HuH-7.5 (cell line): ENCODE data around the gene DAZAP1.

Experiments
- DNase-seq: peaks from one replicate; pipeline ENCODE4 v3.0.0; 2011; ENCODE audit warnings: low spot score

The DAZAP1 gene

DNA sequence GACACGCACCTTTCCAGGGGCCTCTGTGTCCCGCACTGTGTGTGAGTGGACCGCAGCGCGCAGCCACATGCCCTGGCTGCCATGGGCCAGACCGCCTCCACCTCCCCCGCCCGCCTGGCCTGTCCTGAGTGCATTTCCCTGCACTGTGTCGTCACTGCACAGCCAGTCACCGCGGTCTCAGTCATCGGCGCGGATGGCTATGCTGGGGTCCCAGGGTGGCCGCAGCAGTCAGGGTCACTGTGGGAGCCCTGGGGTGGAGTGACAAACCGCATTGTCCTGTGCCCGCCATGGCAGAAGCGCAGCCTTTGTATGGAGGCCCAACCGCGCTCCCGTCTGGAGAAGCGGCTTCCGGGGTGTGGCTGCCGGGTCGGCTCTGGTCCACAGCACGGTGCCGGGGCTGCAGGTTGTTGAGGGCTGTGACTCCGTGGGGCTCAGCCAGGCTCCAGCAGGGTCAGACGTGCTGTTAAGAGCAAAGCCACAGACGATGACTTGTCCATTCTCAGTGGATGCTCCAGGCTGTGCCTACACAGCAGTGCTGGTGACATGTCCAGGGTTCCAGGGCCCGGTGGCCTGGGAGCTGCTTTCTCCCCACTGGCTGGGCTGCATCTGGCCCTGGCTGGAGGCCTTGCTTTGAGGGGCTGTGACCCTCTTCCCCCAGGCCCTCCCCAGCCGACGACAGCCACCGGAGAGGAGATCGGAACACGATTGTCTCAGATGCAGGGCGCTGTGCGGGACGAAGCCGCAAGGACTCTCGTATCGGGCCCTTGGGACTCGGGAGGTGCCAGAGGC, 30.0 kb upstream of the DAZAP1 start:
- DNase-seq = no peak

DNA sequence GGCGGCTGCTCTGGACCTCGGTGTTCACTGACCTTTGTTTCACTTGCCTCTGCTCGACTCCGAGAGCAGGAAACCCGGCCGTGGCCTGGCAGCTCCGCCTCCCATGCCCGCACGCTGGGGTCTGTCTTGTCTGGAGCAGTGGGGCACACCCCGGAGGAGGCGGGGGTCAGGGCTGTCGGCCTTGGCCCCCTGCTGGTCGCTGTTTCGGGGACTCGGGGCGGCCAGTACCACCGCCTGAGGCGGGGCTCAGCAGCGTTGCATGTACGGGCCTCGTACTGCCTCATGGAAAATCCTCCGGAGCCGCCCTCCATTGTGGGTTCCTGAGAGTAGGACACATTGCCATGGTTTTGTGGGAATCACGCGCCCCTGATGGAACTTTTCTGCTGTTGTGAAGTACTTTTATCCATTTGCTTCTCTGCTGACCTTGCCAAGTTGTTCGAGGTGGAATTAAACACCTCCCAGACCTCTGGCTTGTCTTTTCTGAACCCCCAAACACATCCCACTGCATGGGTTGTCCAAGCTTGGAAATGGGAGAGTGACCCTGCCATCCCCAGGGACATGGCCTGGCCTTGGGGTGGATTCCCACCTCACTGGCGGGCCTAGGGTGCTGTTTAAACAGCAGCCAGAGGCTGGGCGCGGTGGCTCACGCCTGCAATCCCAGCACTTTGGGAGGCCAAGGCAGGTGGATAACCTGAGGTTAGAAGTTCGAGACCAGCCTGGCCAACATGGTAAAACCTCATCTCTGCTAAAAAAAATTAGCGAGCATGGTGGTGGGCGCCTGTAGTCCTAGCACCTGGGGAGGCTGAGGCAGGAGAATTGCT, 29.2 kb upstream of the DAZAP1 start:
- no peak for DNase-seq

GRCh38 chr19:1379126-1379905, 28.1 kb upstream of the DAZAP1 start:
- DNase-seq = no peak

- no peak for DNase-seq
These were observed 27.4 kb upstream of the DAZAP1 start for GRCh38 chr19:1379961-1380489.

DNA sequence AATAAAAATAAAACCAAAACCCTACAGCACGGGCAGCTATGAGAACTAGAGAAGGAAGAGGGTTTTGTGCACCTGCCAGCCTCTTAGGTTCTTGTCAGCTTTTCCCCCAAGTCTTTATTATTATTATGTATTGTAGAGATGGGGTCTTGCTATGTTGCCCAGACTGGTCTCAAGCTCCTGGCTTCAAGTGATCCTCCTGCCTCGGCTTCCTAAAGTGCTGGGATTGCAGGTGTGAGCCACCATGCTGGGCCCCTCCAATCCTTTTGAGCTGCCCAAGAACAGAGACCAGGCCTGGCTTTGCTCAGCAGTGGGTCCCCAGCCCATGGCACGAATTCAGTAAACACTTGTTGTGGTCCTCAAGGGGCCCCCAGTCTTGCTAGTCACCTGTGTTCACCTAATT, 25.1 kb upstream of the DAZAP1 start:
- DNase-seq = no peak

DNA sequence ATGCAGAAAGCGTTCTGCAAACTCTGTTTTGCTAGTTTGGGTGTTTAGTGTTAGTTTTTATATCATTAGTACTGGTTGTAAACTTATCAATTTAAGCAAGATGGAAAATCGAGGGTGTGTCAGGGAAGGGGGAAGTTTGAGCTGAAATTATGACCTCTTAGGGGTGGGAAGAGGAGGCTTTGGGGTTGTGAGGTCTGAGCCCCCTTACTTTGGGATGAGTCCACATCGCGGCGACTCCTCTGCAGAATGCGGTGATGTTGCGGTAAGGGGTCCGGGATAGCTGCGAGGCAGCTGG, 24.4 kb upstream of the DAZAP1 start:
- DNase-seq = peak; percentile 82

DNA sequence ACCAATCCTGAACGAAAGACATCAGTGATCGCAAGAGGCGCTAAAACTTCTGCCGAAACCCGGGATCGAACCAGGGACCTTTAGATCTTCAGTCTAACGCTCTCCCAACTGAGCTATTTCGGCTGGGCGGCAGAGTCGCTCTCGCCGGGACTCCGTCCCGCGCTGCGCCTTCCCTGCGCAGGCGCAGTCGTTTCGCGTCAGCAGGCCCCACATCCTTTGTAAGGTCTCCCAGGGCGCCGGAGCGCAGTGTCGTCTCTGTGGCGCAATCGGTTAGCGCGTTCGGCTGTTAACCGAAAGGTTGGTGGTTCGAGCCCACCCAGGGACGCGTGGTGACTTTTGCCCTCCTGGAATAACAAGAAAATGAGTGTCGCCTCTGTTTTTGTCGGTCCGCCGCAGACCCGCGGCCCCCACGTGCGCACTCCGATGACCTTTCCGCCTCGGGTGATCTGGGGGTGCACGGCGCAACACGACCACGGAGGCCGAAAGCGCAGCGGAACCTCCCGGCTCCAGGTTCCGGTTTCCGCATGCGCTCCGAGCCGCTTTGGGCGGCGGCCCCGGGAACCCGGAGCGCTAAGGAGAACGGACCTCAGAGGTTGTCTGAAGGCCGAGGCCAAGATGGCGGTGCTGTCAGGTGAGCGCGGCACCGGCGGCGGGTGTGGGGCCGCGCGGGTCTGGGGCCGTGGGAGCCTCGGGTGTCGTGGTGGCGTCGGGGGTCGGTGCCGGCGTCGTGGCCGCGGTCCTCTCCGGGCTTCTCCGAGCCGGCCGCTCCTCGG, 23.9 kb upstream of the DAZAP1 start, which contains the start of gene NDUFS7:
TSS of gene NDUFS7 (plus strand) at position 596 of the 773 bp plus-strand sequence. CDS start at position 616, 20 bp downstream.
- DNase-seq = peak; percentile 78

DNA sequence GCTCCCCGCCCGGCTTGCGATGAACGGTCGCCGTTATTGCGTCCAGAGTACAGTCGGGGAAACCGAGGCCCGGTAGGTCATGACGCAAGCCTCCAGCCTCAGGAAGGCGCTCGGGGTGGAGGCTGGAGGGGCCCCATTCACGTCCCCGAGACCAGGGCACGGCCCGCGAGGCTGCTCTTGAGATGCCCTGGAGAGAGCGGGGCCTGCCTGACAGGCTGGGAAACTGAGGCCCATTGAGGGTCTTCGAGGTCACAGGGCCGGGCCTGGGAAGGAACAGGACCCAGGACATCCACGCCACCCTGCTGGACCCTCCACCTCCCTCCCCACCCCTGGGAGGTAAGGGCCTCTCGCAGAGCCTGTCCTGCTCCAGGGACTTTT, 23.3 kb upstream of the DAZAP1 start:
- no peak for DNase-seq

- no peak for DNase-seq
These were observed 22.8 kb upstream of the DAZAP1 start for GRCh38 chr19:1384478-1385110.

- no peak for DNase-seq
These were observed 21.6 kb upstream of the DAZAP1 start for GRCh38 chr19:1385816-1386215.

GRCh38 chr19:1386945-1387683, 20.3 kb upstream of the DAZAP1 start:
- DNase-seq = no peak

- no peak for DNase-seq
These were observed 19.4 kb upstream of the DAZAP1 start for GRCh38 chr19:1387684-1388636.

DNA sequence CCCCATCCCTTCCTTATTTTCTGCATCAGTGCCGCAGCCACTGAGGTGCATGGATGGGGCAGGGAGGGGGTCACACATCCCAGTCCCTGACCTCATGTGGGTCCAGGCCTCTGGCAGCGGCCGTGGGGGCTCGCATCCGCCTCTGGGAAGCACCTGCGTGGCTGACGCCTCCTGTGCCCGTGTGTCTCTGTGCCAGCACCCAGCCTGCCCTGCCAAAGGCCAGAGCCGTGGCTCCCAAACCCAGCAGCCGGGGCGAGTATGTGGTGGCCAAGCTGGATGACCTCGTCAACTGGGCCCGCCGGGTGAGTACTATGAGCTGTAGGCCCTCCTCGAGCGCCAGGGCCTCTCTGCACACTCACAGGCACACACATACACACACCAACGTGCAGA, 18.8 kb upstream of the DAZAP1 start:
- no peak for DNase-seq

DNA sequence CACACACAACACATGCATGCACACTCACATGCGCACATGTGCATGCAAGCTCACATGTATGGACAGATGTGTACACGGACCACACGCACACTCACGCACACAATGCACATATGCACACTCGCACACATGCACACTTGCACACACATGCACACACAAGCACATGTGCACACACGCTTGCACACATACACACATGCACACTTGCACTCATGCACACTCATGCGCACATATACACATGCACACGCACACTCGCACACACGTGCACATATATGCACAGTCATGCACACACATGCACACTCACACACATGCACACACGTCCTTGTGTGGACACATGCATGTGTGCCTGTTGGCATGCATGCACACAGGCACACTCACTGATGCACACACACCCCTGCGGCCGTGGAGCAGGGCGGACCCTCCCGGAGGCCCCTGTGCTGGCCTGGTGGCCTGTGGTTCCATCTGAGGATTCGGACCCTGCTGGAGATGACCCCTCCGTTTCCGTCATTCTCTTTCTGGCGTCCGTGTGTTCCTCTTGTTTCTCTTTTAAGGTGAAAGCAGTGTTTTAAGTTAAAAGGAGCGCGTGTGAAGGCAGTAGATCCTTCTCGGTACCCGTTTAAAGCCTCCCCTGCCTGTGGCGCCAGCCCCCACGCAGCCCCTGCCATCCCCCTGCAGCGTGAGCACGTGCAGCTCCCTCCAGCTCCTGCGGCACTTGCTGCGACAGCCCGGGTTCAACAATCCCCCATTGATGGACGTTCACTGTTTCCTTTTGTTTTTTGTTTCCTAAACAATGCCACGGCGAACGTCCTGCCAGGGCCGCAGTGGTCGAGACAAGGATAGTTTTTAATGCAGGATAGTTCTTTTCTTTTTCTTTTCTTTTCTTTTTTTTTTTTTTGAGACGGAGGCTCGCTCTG, 18.1 kb upstream of the DAZAP1 start:
- DNase-seq = no peak

- DNase-seq = no peak
These were observed 16.4 kb upstream of the DAZAP1 start for GRCh38 chr19:1390890-1391423.

DNA sequence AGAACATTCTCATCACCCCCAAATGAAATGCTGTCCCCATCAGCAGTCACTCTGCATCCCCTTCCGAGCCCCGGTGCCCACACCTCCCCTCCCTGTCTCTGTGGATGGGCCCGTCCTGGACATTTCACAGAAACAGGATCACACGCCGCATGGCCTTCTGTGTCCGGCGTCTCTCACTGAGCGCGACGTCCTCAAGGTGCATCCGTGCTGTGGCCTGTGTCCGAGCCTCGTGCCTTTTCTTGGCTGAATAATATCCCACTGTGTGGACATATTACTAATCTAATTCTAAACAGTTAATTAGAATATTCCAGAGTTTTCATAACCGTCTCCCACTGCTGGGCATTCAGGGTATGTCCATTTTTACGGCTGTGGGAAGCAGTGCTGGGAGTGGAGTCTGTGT, 15.0 kb upstream of the DAZAP1 start:
- no peak for DNase-seq

DNA sequence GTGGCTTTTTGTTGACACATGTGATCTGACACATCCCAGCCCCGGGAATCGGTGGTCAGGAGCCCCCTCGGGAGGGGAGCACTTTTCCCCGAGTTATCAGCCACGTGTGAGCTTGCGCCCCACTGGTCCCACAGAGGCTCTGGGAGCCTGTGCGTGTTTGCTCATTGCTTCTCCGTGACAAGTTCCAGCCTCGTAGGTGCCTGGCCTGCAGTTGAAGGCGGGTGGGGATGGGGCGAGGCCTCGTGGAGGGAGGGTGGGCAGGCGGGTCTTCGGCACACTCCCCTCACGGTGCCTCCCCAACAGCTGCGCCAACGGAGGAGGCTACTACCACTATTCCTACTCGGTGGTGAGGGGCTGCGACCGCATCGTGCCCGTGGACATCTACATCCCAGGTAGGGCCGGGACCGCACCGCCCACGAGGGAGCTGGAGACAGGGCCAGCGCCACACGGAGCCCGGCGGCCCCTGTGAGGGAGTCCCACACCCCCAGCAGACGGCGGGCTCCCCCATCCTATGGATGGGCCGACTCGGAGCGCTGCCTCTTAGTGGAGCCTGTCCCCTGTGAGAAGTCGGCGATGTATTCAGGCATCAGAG, 14.4 kb upstream of the DAZAP1 start:
- DNase-seq = no peak

GRCh38 chr19:1393841-1394240, 13.5 kb upstream of the DAZAP1 start:
- no peak for DNase-seq
